GM12875 (cell line): Measurements from ENCODE around the gene ECHS1.
"Not testable (repeated sequence)": the region's sequence is repeated elsewhere in the genome, so short reads cannot be mapped to it uniquely, and the experiment has no call there.

Experiments used
- H3K4me3 ChIP-seq: one replicate; pipeline ENCODE4 v1.5.1; 2011; ENCODE audit warnings: low read depth, low read length, control low read depth
- TF ChIP-seq, protein P1 (sequence below): IDR thresholded peaks from 2 replicates; pipeline ENCODE4 v1.5.1; 2011; ENCODE audit warnings: low read depth, mild to moderate bottlenecking, control low read depth, inconsistent platforms, low read length, moderate library complexity, borderline replicate concordance; ENCODE audit not compliant: insufficient read depth

The ECHS1 gene

DNA sequence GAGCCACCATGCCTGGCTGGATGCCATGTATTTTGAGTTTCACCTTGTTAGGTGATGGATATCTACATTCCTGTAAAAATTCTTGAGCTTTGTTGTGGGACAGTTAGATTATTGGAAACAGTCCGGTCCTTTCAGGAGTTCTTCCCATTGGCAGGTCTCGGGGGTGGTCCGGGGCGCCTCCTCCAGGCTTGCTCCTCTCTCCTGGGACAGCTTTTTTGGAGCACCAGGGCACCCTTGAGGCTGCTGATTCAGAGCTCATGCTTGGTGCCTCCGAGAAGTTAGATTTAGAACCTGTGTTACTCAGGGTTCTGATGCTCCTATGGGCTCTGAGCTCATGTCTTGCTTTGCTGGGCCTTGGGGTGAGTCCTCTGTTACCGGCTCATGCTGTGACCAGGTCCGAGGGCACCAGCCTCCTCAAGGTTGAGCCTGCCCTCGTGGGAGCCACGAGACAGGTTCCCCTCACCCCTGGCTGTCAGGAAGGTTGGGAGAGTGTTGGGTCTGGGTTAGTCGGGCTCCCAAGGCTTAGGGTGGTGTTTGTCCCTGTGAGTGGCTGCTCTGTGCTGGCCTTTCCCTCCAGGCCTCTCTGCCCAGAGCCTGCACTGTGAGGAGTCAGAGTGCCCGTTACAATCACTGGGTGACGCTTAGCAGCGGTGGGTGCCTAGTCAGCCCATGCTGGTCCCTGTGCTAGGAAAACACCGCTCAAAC lies 45.3 kb upstream of the ECHS1 start:
- TF ChIP-seq, protein P1, sequence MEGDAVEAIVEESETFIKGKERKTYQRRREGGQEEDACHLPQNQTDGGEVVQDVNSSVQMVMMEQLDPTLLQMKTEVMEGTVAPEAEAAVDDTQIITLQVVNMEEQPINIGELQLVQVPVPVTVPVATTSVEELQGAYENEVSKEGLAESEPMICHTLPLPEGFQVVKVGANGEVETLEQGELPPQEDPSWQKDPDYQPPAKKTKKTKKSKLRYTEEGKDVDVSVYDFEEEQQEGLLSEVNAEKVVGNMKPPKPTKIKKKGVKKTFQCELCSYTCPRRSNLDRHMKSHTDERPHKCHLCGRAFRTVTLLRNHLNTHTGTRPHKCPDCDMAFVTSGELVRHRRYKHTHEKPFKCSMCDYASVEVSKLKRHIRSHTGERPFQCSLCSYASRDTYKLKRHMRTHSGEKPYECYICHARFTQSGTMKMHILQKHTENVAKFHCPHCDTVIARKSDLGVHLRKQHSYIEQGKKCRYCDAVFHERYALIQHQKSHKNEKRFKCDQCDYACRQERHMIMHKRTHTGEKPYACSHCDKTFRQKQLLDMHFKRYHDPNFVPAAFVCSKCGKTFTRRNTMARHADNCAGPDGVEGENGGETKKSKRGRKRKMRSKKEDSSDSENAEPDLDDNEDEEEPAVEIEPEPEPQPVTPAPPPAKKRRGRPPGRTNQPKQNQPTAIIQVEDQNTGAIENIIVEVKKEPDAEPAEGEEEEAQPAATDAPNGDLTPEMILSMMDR, result no peak
- no peak overlapping the region for H3K4me3 ChIP-seq

DNA sequence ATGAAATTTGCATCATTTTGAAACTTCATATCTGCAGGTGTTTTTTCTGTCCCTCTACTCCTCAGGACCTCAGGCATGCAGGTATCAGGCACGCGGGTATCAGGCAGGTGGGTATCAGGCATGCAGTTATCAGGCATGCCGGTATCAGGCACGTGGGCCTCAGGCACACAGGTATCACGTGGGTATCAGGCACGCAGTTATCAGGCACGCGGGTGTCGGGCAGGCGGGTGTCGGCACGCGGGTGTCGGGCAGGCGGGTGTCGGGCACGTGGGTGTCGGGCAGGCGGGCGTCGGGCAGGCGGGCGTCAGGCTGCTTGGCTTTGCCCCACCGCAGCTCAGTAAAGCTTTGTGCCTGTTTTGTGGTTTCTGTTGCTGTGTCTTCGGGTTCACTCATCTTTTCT lies 42.6 kb upstream of the ECHS1 start:
- TF ChIP-seq, protein P1, result no peak
- H3K4me3 ChIP-seq, result no peak overlapping the region

DNA sequence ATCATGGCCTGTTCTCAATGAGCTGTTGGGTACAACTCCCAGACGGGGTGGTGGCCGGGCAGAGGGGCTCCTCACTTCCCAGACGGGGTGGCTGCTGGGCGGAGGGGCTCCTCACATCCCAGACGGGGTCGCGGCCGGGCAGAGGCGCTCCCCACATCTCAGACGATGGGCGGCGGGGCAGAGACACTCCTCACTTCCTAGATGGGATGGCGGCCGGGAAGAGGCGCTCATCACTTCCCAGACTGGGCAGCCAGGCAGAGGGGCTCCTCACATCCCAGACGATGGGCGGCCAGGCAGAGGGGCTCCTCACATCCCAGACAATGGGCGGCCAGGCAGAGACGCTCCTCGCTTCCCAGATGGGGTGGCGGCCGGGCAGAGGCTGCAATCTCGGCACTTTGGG lies 41.2 kb upstream of the ECHS1 start:
- H3K4me3 ChIP-seq, result not testable (repeated sequence)

DNA sequence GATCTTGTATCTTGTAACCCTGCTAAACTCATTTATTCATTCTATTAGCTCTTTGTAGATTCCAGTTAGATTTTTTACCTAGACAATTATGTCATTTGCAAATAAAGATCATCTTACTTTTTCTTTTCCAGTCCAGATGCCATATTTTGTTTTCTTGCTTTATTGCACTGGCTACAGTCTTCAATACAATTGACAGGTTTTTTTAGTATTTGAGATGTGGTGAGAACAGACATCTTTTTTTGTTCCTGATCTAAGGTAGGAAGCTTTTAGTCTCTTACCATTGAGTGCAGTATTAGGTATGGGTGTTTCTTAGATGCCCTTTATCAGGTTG lies 39.2 kb upstream of the ECHS1 start:
- TF ChIP-seq, protein P1, result no peak
- H3K4me3 ChIP-seq, result no peak overlapping the region

DNA sequence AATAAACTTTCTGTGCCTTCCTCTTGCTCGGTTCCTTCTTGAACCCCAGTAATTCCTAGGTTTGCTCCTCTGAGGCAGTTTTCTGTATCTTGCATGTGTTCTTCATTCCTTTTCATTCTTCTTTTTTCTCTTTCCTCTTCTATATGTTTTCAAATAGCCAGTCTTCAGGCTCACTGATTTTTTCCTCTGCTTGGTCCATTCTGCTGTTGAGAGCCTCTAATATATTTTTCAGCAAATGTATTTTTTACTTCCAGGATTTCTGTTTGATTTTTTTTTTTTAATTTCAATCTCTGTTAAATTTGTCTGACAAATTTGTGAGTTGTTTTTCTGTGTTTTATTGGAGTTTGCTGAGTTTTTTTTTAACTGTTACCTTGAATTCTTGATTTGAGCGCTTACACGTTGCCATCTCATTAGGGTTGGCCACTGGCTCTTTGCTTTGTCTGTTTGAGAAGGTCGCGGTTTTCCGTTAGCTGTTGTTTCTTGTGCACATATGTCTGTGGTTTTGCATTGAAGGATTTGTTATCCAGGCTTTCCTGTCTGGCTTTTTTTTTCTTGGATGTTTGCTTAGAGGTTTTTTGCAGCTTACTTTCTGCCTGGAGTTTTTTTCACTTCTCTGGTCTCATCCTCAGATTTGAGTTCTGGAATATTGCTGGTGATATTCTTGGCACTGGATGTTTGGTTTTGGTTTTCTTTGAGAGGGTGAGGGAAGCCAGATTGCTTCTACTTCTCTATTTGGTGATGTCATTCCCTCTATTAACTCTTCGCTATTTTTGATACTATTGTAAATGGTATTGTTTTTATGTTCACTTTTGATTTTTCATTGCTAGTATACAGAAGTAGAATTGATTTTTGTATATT lies 38.6 kb upstream of the ECHS1 start:
- H3K4me3 ChIP-seq, result no peak overlapping the region
- TF ChIP-seq, protein P1, result no peak

DNA sequence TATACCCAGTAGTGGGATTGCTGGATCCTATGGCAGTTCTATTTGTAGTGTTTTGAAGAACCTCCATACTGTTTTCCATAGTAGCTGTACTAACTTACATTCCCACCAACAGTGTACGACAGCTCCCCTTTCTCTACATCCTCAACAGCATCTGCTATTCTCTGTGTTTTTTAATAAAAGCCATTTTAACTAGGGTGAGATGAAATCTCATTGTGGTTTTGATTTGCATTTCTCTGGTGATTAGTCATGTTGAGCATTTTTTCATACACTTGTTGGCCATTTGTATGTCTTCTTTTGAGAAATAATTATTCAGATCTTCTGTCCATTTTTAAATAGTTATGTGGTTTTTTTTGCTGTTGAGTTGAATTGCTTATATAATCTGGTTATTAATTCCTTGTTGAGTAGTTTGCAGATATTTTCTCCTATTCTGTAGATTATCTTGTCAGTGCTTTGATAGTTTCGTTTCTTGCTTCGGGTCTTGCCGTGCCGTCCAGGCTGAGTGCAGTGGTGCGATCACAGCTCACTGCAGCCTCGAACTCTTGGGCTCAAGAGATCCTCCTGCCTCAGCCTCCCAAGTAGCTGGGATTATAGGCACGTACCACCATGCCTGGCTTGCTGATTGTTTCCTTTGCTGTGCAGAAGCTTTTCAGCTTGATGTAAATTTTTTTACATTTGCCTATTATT lies 32.8 kb upstream of the ECHS1 start:
- no peak overlapping the region for H3K4me3 ChIP-seq
- TF ChIP-seq, protein P1, result no peak

DNA sequence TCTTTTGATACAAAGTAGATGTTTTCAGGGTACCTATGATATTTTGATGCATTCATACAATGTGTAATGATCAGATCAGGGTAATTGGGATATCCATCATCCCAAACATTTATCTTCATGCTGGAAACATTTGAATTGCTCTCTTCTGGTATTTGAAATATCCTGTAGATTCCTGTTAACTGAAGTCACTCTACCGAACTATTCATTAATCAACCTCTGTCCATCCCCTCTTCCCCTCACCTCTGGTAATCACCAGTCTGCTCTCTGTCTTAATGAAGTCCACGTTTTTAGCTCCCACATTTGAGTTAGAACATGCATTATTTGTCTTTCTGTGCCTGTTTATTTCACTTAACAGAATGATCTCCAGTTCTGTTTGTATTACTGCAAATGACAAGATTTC lies 32.1 kb upstream of the ECHS1 start:
- no peak overlapping the region for H3K4me3 ChIP-seq
- TF ChIP-seq, protein P1, result no peak
